ENCODE measurements around the gene PLIN1.

Gene PLIN1

DNA sequence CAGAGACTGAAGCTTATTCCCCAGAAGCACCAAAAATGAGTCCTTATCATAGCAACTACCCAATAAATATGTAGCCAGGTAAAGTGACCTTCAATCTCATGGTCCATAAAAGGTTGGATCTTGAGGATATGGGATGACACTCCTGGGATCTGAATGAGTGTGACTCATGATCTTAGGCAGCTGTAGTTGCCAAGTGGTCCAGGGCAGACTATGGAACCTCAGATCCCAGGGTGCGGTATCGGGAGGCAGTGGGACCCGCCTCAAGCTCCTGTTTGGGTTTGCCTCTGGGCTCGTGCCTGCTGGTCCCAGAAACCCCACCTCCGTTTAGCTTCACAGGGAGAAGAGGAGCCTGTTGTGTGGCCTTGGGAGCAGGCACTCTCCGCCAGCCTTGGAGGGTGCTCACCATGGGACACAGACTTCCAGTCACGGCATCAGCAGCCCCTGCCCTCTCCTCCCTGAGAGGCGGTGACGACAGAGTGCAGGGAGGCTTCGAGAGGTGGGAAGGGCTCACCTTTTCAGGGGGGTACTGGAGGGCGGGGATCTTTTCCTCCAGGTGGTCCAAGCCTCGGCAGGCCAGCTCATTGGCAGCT, 8.1 kb downstream of the PLIN1 start:
- DNase-seq = no peak

DNA sequence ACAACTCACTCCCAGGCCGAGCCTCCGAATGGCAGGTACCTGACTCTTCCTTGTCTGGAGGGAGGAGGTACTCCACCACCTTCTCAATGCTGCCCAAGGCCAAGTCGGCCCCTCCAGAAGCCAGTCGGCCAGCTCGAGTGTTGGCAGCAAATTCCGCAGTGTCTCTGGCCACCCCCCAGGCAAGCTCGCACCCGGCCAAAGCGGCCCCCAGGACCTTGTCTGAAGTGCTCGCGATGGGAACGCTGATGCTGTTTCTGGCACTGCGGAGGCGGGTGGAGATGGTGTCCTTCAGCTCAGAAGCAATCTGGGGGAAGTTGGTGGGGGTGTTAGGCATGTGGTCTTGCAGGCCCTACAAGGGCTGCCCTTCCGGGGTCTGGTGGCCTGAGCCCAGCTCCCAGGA, 9.2 kb downstream of the PLIN1 start:
- no peak for DNase-seq

DNA sequence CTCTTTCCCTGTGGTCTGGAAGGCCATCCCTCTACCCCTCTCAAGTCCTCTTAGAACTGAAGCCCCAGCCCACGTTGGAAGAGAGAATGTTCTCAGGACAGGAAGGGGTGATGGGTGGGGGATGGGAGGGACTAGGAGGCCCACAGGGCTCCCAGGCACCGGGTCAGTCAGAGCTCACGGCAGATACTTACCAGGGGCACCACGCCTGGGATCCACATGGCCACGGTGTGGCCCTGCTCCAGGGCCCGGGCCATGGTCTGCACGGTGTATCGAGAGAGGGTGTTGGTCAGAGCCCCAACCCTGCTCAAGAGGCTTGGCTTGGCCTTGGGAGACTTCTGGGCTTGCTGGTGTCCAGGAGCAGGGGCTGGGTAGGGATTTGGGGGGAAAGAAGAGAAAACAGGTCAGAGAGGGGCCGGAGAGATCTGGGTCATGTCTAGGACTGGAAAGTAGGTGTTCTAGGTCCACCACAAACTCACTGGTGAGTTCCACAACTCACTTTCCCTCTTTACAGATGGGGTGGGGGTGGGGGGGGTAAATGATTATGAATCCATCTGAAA, 9.8 kb downstream of the PLIN1 start:
- DNase-seq = no peak

DNA sequence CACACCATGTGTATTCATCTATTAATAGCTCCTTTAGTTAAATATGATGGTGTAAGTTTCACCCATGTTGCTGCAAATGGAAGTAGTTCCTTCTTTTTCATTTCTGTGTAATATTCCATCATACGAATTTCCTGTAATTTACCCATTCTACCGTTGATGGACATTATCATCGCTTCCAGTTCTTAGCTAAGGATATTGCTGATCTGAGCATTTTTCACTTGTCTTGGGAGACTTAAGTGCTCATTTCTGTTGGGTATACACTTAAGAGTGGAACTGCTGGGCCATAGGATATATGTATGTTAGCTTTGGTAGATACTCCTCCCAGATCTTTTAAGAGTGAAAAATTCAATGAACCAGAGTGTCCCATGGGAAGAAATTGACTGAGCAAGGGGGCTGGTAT, 11.0 kb downstream of the PLIN1 start:
- no peak for DNase-seq

DNA sequence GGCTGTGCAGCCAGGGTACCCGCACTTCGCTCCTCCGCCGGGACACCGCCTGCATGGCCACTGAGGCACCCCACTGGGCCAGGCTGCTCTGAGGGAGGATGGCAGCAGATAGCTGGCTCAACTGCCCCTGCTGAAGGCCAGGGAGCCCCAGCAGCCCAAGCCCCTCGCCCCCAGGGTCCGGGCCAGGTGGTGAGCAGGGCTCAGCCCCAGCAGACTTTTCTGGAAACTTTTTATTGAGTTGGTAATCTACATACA, 11.5 kb downstream of the PLIN1 start:
- no peak for DNase-seq

DNA sequence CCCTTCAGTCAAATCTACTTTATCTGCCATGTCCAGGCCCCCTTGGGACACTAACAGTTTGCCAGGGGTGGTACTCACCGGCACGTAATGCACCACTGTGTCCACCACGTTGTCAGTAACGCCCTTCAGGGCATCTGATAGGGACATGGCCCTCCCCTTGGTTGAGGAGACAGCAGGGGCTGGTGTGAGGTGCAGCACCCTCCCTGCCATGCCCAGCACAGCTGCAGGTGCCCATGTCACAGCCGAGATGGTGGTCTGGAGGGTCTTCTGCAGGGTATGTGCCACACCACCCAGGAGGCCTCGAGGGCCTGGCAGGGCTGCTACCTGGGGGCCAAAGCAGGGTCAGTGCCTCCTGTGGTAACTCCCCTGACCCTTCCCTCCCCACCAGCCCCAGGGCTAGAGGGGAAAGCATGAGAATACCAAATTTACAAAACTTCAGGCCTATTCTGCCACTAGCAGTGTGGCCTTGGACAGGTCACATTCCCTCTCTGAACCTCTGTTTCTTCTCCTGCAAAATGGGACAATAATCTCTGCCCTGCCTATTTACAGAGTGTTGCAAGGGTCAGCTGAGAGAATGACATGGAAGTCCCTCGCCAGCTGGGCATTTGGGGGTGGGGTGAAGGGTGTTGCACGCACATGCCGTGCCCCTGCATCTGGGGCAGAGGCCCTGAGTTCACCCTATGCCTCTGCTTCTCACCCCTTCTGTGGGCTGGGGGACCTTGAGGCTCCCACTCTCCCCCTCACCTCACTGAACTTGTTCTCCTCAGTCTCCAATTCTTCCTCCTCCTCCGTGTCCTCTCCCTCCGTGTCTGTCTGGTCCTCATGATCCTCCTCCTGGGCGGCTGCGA, 12.1 kb downstream of the PLIN1 start:
- no peak for DNase-seq

DNA sequence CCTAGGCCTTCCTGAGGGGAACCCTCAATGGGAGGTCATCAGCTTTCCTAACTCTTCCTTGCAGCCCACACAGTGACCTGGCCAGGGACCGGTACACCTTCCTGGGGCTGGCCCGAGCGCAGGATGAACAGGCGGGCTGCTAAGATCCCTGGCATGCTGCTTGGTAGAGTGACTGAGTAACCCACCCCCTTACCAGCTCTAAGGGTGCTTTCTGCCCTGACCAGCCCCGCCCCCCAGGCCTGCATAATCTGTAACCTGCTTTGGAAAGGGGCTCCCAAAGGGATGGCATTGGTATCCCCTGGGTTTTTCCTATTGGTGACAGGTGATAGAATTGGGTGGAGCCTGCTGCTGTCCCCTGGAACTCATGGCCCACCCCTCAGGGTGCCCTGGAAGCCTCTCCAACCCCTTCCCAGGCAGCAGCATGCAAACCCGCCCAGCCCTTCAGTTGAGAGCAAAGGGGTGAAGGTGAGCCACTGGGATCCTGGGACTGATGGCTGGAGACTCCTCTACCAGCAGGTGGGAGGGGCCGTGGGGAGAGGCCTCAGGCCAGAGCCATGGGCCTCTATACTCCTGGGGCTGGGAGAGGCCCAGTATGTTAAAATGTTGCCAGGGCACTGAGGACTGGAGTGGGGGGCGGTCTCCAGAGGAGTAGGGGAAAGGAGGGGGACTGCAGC, 12.8 kb downstream of the PLIN1 start:
- no peak for DNase-seq

DNA sequence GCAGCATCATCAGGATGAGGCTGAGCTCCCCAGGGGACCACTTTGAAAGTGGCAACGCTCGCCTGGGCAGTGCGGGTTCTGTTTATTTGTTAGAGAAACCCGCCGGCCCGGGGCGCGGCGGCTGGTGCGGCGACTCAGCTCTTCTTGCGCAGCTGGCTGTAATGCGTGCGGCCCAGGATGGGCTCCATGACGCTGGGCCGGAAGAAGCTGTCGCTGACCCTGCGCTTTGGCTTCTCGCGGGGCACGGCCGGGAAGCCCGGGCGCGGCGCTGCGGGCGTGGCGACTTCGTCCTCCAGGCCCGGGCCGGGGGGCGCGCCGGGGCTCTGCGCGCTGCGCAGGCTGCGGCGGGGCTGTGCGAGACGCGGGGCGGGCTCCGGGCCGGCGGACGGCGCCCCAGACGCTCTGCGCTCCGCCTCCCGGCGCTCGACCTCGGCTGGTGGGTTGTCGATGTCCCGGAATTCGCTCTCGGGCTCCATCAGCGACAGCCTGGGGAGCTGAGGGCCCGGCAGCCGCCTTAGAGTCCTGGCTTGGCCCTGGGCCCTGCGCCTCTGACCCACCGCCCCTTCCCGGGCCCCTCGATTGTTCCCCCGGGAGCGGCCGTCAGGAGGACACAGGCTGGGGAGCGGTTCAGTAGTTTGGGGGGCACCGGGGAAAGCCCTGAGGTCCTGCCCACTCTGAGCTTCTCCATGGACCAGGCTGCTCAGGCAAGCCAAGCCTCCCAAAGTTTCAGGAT, 13.6 kb downstream of the PLIN1 start:
- no peak for DNase-seq

DNA sequence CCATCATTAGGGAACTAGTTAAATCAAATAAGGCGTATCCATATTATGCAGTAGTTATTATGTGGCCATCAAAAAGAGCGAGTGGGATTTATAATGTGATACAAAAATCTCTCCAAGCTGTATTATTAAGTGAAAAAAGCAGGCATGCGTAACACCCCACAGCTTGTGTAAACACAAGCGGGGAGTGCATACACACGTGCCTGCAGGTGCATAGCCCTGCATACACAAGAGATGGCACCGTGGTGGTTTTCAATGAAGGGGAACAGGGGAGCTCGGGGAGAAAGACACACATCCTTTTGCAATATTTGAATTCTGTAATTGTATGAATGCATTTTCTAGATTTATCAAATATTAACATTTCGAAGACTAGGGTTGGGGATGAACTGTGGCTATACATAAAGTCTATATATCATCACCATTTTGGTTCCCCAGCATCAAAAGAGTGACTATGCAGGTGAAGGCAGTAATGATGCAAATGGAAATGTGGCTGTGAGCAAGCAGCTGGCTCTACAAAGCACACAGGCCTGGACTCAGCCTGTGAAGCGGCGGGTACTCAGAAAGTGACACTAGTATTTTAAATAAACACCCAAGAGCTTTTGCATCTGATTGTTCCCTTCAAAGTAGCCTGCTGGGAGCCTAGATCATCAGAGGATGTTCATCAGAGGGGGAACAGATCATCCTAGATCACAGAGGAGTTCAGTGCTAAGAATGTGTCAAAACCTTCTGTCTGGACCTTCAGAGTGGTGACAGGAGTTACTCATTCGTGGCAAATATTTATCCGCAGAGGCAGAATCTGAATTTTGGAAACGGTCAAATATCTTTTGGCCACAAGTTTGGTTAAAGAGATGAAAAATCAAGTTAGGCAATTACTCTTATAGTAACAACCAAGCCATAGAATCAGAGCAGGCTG, 14.5 kb downstream of the PLIN1 start:
- DNase-seq = no peak

DNA sequence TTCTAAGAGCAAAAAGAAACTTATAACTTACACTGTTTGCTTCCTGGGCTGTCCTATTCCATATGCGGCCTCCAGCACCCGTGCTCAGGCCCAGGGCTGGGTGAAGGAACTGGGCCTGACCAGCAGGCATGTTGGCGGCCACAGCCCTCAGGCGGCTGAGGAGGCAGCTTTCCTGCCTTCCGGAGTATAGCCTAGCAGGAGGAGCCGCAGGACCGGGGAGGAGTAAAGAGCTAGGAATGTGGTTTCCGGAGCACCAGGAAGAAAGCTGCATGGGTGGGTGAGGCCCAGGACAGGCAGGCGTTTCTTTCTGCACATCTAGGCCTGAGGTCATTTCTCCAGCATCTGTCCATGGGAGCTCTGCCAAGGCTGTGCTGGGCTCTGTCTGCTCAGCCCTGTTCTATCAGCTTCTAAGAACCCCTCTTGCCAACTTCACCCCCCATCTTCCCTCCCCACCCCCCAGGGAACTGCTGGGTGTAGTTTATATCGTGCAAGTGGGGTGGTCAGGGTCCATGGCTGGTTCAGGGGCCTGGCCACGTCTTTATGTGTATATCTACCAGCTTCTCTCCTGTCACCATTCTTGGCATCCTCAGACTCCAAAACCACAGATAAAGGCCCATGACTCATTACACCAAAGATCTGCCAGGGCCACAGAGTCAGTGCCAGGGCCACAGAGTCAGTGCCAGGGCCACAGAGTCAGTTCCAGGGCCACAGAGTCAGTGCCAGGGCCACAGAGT, 16.1 kb downstream of the PLIN1 start:
- DNase-seq = no peak

DNA sequence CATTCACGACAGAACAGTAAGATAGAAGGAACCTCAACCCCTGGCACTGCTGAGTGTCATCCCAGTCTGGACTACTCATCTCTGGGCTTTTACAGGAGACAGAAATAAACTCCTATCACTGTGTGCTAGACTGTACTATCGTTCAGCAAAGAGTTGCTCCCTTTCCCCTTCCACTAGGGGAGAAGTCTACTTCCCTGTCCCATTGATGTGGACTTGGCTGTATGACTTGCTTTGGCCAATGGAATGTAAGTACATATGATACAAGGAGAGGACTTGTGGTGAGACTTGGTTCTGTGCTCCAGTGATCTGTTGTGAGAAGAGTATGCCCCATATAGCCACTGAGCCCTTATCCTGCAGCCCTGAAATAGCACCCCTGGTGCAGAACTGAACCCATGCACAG, 18.6 kb downstream of the PLIN1 start:
- no peak for DNase-seq

DNA sequence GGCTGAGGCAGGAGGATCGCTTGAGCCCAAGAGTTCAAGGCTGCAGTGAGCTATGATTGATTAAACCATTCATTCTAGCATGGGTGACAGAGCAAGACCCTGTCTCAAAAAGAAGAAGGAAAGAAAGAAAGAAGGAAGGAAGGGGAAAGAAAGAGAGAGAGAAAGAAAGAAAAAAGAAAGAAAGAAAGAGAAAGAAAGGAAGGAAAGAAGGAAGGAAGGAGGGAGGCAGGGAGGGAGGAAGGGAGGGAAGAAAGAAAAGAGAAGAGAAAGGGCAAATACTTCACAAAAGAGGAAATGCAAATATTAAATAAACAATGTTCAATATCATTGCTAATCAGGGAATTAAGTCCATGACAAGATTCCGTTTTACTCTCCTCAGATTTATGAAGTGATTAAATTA, 19.9 kb downstream of the PLIN1 start:
- no peak for DNase-seq

DNA sequence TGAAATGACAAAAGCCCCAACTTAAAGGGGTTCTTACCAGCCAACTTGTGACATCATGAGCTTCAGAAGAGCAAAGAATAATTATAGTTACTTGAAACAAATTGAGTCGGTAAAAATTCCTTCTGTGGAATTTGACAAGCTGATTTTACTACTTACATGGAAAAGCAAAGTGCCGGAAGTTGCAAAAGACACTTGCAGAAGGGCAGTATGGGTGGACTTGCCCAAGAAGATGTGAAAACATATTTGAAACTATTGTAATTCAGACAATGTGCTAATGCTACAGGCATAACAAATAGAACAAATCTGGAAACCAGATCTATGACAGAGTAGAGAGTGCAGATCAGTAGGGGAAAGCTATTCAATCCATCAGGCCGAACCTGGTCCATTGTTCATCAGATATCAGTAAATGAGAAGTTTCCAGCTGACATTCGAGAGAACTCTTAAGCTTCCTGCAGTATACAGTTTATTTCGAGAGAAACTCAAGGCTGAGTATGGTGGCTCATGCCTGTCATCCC, 21.4 kb downstream of the PLIN1 start:
- no peak for DNase-seq

DNA sequence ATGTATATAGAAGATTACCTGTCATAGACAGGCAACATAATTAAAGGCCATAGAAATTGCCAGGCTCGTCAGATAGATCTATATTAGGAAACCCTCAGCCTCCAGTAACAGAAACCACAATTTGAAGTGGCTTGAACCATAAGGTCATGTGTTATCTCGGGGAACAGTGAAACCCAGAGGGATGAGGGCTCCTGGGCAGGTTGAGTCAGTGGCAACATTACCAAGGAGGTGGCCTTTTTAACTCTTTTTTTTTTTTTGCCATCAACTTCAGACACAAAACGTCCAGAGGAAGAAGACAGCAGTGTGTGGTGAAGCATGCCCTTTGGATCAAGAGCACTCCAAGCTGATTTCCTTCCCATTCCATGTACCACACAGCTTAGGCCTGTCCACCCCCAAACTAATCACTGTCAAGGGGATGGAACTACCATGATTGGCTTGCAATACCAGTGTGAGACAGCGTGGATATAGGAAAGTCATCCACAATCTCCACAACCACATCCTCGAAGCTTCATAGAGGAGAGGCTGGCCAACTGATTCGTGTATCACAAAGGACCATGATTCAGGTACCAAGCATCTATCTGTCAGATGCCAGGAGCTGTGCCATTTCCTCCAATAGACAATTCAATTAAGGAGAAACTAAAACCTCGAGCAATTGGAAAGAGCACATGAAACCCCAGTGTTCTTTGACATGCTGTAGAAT, 22.9 kb downstream of the PLIN1 start:
- DNase-seq = no peak

DNA sequence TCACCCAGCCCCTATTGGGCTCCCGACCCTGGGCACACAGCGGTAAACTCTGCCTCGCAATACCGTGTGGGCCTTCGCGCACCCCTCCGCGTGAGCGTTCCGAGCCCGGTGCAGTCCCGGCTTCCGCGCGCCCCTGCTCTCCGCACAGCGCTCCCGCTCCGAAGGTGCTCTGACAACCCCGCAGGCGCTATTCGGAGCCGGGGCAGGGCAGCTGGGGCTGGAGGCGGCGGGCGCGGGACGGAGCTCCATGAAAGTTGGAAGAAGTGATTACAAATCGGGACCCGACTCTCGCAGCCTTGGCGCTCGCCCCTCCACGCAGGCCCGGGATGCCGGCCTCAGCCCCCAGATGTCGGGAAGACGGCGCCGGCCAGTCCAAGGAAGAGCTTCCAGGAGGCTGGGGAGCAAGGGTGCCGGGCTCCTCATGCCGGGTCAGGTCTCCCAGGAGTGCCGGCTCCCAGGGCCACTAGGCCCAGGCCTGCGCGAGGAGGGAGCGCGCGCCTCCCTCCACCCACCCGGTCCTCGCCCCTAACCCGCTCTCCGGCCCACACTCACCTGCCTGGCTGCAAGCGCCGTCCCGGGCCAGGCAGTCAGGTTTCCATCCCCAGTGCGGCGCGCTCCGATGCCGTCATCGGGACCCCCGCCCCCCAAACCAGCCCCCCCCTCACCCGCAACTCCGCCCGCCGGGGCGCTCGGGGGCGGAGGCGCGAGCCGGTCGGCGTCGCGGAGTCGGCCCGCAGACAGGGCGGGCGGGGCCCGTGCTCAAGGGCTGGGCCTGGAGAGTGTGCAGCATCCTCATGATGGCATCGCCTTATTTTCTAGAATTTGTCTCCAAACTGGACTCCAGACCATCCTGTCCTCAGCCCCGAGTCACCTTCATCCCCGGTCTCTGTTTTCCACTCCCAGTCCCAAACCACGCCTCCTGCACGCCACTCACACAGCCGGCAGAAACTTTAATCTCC, 24.0 kb downstream of the PLIN1 start, which contains the start of gene KIF7:
Gene KIF7, minus strand, starts transcription at position 621 of the 959 bp plus-strand sequence. CDS start 2,537 bp downstream, outside the sequence.
- no peak for DNase-seq

DNA sequence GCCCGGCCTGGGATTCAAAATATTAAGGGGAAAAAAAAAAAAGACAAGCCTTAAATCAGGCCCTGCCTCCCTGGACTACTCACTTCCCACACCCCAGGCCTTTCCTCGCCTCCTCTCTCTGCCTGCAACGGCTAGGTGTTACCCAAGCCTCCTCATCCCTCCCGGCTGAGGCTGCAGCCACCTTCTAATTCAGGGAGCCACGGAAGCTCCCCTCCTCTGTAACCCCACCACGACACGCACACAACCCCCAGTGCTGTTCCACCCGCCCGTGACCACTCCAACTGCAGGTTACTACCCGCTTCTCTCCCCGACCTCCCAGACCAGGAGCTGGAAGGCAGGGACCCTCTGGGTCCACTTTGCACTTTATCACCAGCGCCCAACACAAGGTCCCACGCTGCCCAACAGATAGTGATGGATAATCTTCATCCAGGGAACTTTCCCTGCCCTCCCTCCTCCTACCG, 24.8 kb downstream of the PLIN1 start:
- DNase-seq = no peak

DNA sequence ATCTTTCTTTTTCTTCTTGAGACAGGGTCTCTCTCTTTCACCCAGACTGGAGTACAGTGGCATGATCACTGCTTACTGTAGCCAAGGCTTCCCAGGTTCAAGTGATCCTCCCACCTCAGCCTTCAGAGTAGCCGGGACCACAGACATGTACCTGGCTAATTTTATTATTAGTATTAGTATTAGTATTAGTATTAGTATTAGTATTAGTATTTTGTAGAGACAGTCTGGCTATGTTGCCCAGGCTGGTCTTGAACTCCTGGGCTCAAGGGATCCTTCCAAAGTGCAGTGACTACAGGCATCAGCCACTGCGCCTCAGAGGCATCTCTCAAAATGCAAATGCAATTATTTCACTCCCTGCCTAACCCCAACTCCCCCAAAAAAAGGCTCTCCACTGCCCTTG, 25.6 kb downstream of the PLIN1 start:
- no peak for DNase-seq

DNA sequence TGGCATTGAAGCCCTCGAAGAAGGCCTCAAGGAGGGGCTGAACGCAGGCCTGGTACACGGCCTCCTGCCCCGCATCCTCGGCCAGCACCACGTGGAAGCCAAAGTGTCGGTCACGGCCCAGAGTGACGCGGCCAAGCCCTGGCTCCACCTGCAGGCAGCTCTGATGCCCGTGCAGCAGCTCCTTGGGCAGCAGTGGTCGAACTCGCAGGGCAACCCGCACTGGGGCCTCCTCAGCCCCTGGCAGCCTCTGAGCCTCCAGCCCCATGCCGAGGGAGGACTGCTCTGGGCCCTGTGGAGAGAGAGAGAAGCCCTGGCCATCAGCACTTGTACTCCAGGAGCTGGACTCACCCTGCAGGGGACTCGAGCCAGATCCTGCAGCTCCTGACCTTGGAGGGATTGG, 26.5 kb downstream of the PLIN1 start:
- no peak for DNase-seq

DNA sequence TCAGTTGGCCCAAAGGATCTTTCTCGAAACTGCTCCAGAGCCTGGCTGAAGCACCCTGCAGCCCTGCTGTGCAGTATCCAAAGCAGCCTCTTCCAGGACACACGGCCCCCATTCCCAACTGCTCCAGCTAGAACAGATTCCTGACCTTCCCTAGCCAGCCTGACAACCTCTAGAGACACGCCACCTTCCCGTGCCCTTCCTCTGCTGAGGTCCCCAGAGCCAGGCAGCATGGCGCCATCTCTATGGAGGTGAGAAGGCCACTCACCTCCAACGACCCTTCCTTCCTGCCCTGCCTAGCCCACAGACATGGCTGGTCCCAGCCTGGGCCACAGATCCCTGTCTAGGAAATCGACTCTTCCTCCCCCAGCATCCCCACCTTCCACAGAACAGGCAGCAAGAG, 27.0 kb downstream of the PLIN1 start:
- DNase-seq = no peak
